ENCODE data around the gene TTC9.

The TTC9 gene

GRCh38 chr14:70655110-70655826 is 13.6 kb downstream of the TTC9 start:
- H3K27me3 Mint-ChIP-seq (ENCODE audit: low read depth), result no peaks in the 10 kb centered on the region
- H3K4me3 Mint-ChIP-seq, result peak overlapping the region in 1 of 3 experiments; percentile 18
- H3K36me3 Mint-ChIP-seq (ENCODE audit: low read depth), result no peaks in the 10 kb centered on the region
- no peaks in the 10 kb centered on the region for H3K9me3 Mint-ChIP-seq
- H3K4me1 Mint-ChIP-seq, result peaks cover 6% of the 10 kb centered on the region
- no peak for TF ChIP-seq CTCF (IDR thresholded peaks at IDR 0.05; ENCODE audit: unreplicated experiment in 3 of 3)
- H3K27ac Mint-ChIP-seq, result peak overlapping the region; percentile 60 to 91 (median 79)

- Mint-ChIP-seq H3K27ac (no peak overlapping the region), H3K9me3 (no peaks in the 10 kb centered on the region), H3K4me3 (no peak overlapping the region), H3K36me3 (ENCODE audit: low read depth) (no peaks in the 10 kb centered on the region), H3K4me1 (peaks cover 6% of the 10 kb centered on the region), H3K27me3 (ENCODE audit: low read depth) (no peaks in the 10 kb centered on the region)
- TF ChIP-seq CTCF (IDR thresholded peaks at IDR 0.05; ENCODE audit: unreplicated experiment in 3 of 3), result no peak
Measured at GRCh38 chr14:70658899-70659298, 17.2 kb downstream of the TTC9 start.

- no peaks in the 10 kb centered on the region for H3K36me3 Mint-ChIP-seq (ENCODE audit: low read depth)
- H3K27ac Mint-ChIP-seq, result no peak overlapping the region
- no peaks in the 10 kb centered on the region for H3K27me3 Mint-ChIP-seq (ENCODE audit: low read depth)
- H3K9me3 Mint-ChIP-seq, result no peaks in the 10 kb centered on the region
- no peak overlapping the region for H3K4me3 Mint-ChIP-seq
- TF ChIP-seq CTCF (IDR thresholded peaks at IDR 0.05; ENCODE audit: unreplicated experiment in 3 of 3), result no peak
- peaks cover 6% of the 10 kb centered on the region for H3K4me1 Mint-ChIP-seq
Measured at GRCh38 chr14:70660967-70661893, 19.5 kb downstream of the TTC9 start.

GRCh38 chr14:70662080-70662479 is 20.4 kb downstream of the TTC9 start:
- H3K27me3 Mint-ChIP-seq (ENCODE audit: low read depth), result no peaks in the 10 kb centered on the region
- no peak overlapping the region for H3K4me3 Mint-ChIP-seq
- peaks cover 7% of the 10 kb centered on the region for H3K4me1 Mint-ChIP-seq
- H3K36me3 Mint-ChIP-seq (ENCODE audit: low read depth), result no peaks in the 10 kb centered on the region
- TF ChIP-seq CTCF (IDR thresholded peaks at IDR 0.05; ENCODE audit: unreplicated experiment in 3 of 3), result no peak
- no peaks in the 10 kb centered on the region for H3K9me3 Mint-ChIP-seq
- H3K27ac Mint-ChIP-seq, result no peak overlapping the region

GRCh38 chr14:70662816-70663215 is 21.1 kb downstream of the TTC9 start:
- Mint-ChIP-seq H3K4me3 (no peak overlapping the region), H3K27ac (no peak overlapping the region), H3K36me3 (ENCODE audit: low read depth) (no peaks in the 10 kb centered on the region), H3K4me1 (peaks cover 7% of the 10 kb centered on the region), H3K9me3 (no peaks in the 10 kb centered on the region), H3K27me3 (ENCODE audit: low read depth) (no peaks in the 10 kb centered on the region)
- no peak for TF ChIP-seq CTCF (IDR thresholded peaks at IDR 0.05; ENCODE audit: unreplicated experiment in 3 of 3)
